GM18526 (cell line): ENCODE measurements around the gene WNK3.

Experiments used
- POLR2A ChIP-seq: IDR thresholded peaks from 3 replicates; pipeline ENCODE4 v1.6.1; 2011; ENCODE audit not compliant: insufficient read length; ENCODE audit errors: extremely low read depth

WNK3 gene

GRCh38 chrX:54357414-54358377 lies at the start of gene WNK3:
Gene WNK3 (minus strand): TSS chrX:54358046.
- TF ChIP-seq POLR2A: no peak

- no peak for TF ChIP-seq POLR2A
Measured at GRCh38 chrX:54407266-54407665, 49.4 kb upstream of the WNK3 start.

GRCh38 chrX:54397113-54397512 lies 39.3 kb upstream of the WNK3 start:
- no peak for TF ChIP-seq POLR2A

- no peak for TF ChIP-seq POLR2A
Measured at GRCh38 chrX:54386314-54386713, 28.5 kb upstream of the WNK3 start.

GRCh38 chrX:54359408-54359807 lies 1.6 kb upstream of the WNK3 start:
- no peak for TF ChIP-seq POLR2A

- TF ChIP-seq POLR2A: no peak
Measured at GRCh38 chrX:54358424-54359211, 772 bp upstream of the WNK3 start.

GRCh38 chrX:54352677-54353076 lies 5.2 kb downstream of the WNK3 start:
- no peak for TF ChIP-seq POLR2A

- TF ChIP-seq POLR2A: no peak
Measured at GRCh38 chrX:54325077-54325476, 32.8 kb downstream of the WNK3 start.

- no peak for TF ChIP-seq POLR2A
Measured at GRCh38 chrX:54320067-54320466, 37.8 kb downstream of the WNK3 start.

GRCh38 chrX:54306379-54306778 lies 51.5 kb downstream of the WNK3 start:
- no peak for TF ChIP-seq POLR2A

- no peak for TF ChIP-seq POLR2A
Measured at GRCh38 chrX:54301516-54301915, 56.3 kb downstream of the WNK3 start.

- TF ChIP-seq POLR2A: no peak
Measured at GRCh38 chrX:54294306-54294705, 63.5 kb downstream of the WNK3 start.

GRCh38 chrX:54292755-54293154 lies 65.1 kb downstream of the WNK3 start:
- TF ChIP-seq POLR2A: no peak

- TF ChIP-seq POLR2A: no peak
Measured at GRCh38 chrX:54291758-54292157, 66.1 kb downstream of the WNK3 start.

- TF ChIP-seq POLR2A: no peak
Measured at GRCh38 chrX:54288968-54289367, 68.9 kb downstream of the WNK3 start.

- no peak for TF ChIP-seq POLR2A
Measured at GRCh38 chrX:54288277-54288676, 69.6 kb downstream of the WNK3 start.
